GM23338 (cell line): ENCODE results near the gene AGAP1. TPM values are rescaled to one million over a fixed set of nuclear protein-coding genes. Genes with fewer than 3 reads are reported as not detected.

ENCODE experiments used
- ATAC-seq: fragments of 200-7000 bp; cut with Tn5 transposase; 3 replicates; pipeline ENCODE4 v1.9.1; 2020
- DNase-seq: peaks from one replicate; pipeline ENCODE4 v3.0.0-alpha.2; 2015; ENCODE audit warnings: low spot score
- H2AFZ ChIP-seq: fragments of 200-600 bp; sonication (generic); 2 replicates; pipeline ENCODE4 v1.8.0; 2016; ENCODE audit warnings: antibody characterized with exemption, mild to moderate bottlenecking, moderate library complexity
- H3F3A ChIP-seq: fragments of 200-600 bp; sonication (generic); replicated peaks from 2 replicates; pipeline ENCODE4 v1.8.0; 2017; ENCODE audit warnings: antibody characterized with exemption, mixed run types, low read depth
- H3K27ac ChIP-seq: fragments of 200-600 bp; sonication (generic); 2 replicates; pipeline ENCODE4 v1.6.1; 2016; ENCODE audit warnings: low read depth
- H3K27me3 ChIP-seq: fragments of 200-600 bp; sonication (generic); 2 replicates; pipeline ENCODE4 v1.8.0; 2016; ENCODE audit warnings: mild to moderate bottlenecking, mixed run types, moderate library complexity; ENCODE audit not compliant: insufficient read depth
- H3K36me3 ChIP-seq: fragments of 200-600 bp; sonication (generic); 2 replicates; pipeline ENCODE4 v1.8.0; 2016; ENCODE audit warnings: mild to moderate bottlenecking; ENCODE audit not compliant: insufficient read depth
- H3K4me1 ChIP-seq: fragments of 200-600 bp; sonication (generic); 2 replicates; pipeline ENCODE4 v1.8.0; 2016; ENCODE audit warnings: mild to moderate bottlenecking, moderate library complexity; ENCODE audit not compliant: insufficient read depth
- H3K4me2 ChIP-seq: fragments of 200-600 bp; sonication (generic); 2 replicates; pipeline ENCODE4 v1.7.1; 2017; ENCODE audit warnings: mixed run types
- H3K4me3 ChIP-seq: fragments of 200-600 bp; sonication (generic); 2 replicates; pipeline ENCODE4 v1.6.1; 2016; ENCODE audit warnings: mixed run types
- H3K79me2 ChIP-seq: fragments of 200-600 bp; sonication (generic); replicated peaks from 2 replicates; pipeline ENCODE4 v1.8.0; 2017; ENCODE audit warnings: mild to moderate bottlenecking; ENCODE audit not compliant: insufficient read depth
- H3K9me2 ChIP-seq: fragments of 200-600 bp; sonication (generic); 2 replicates; pipeline ENCODE4 v1.8.0; 2017; ENCODE audit not compliant: insufficient read depth
- H4K20me1 ChIP-seq: fragments of 200-600 bp; sonication (generic); replicated peaks from 2 replicates; pipeline ENCODE4 v1.8.0; 2017; ENCODE audit warnings: mild to moderate bottlenecking; ENCODE audit not compliant: insufficient read depth
- H3K27ac Mint-ChIP-seq: 2 replicates; pipeline ENCODE4 v1.8.0; 2020; ENCODE audit warnings: inconsistent platforms, mild to moderate bottlenecking, moderate library complexity, mixed read lengths
- H3K27me3 Mint-ChIP-seq: 3 replicates; pipeline ENCODE4 v1.8.0; 2022; ENCODE audit warnings: low read depth, mild to moderate bottlenecking, moderate library complexity, mixed read lengths, inconsistent platforms; ENCODE audit not compliant: insufficient read depth, poor library complexity
- H3K36me3 Mint-ChIP-seq: 3 replicates; pipeline ENCODE4 v1.8.0; 2021; ENCODE audit warnings: low read depth, mild to moderate bottlenecking, inconsistent platforms, moderate library complexity, mixed read lengths
- H3K4me1 Mint-ChIP-seq: 3 replicates; pipeline ENCODE4 v1.8.0; 2020; ENCODE audit warnings: mild to moderate bottlenecking, inconsistent platforms, mixed read lengths
- H3K4me3 Mint-ChIP-seq: 3 replicates; pipeline ENCODE4 v1.8.0; 2021; ENCODE audit warnings: moderate library complexity, mild to moderate bottlenecking, inconsistent platforms, mixed read lengths
- H3K9me3 Mint-ChIP-seq: 3 replicates; pipeline ENCODE4 v1.8.0; 2020; ENCODE audit warnings: moderate library complexity, mild to moderate bottlenecking, inconsistent platforms, mixed read lengths
- EZH2phosphoT487 ChIP-seq: fragments of 200-600 bp; sonication (generic); IDR thresholded peaks from one replicate; pipeline ENCODE4 v1.8.1; 2018; ENCODE audit warnings: antibody characterized with exemption; ENCODE audit not compliant: unreplicated experiment
- JUNB ChIP-seq: IDR thresholded peaks from one replicate; pipeline ENCODE4 v1.6.1; 2016; ENCODE audit warnings: antibody characterized with exemption; ENCODE audit not compliant: unreplicated experiment
- POLR2AphosphoS5 ChIP-seq: IDR thresholded peaks from 2 replicates; pipeline ENCODE4 v1.6.1; 2016; ENCODE audit warnings: antibody characterized with exemption, low read depth
- REST ChIP-seq: IDR thresholded peaks from one replicate; pipeline ENCODE4 v1.6.1; 2018; ENCODE audit warnings: antibody characterized with exemption; ENCODE audit not compliant: unreplicated experiment
- STAT1 ChIP-seq: IDR thresholded peaks from one replicate; pipeline ENCODE4 v1.6.1; 2016; ENCODE audit warnings: antibody characterized with exemption; ENCODE audit not compliant: unreplicated experiment
- ZNF114 ChIP-seq: fragments of 250-450 bp; sonication (Bioruptor Pico); IDR thresholded peaks from 2 replicates; pipeline ENCODE4 v1.5.0; 2020; ENCODE audit warnings: mild to moderate bottlenecking, moderate library complexity
- ZNF331 ChIP-seq: fragments of 250-450 bp; sonication (Bioruptor Pico); IDR thresholded peaks from 2 replicates; pipeline ENCODE4 v1.5.0; 2020; ENCODE audit warnings: low read depth, mild to moderate bottlenecking, moderate library complexity
- polyA plus RNA-seq: library from polyadenylated mRNA; unstranded; fragments of >200 nt; fragmentation: Nextera tagmentation; extraction: Ambion mirVana; gene quantifications from 2 replicates; pipeline ENCODE4 v1.2.1, GENCODE V29; 2016
- total RNA-seq: library from RNA; depleted of rRNA; stranded (reverse); fragments of >200 nt; shearing (Covaris generic); gene quantifications from 2 replicates; pipeline ENCODE4 v1.2.3, GENCODE V29; 2014

AGAP1 gene
- total and polyA plus RNA-seq, 2 experiments from 2014 or later: 13.3 to 27.9 TPM

- TF ChIP-seq REST (no peak), STAT1 (no peak), JUNB (no peak), POLR2AphosphoS5 (no peak), ZNF331 (CRISPR knock-in tag) (no peak), ZNF114 (CRISPR knock-in tag) (no peak), EZH2phosphoT487 (no peak)
These were observed 217.1 kb downstream of the AGAP1 start (continued) for GRCh38 chr2:235710933-235711332.

GRCh38 chr2:235711527-235711926 lies 217.7 kb downstream of the AGAP1 start:
- no peak overlapping the region for H3K4me3 Mint-ChIP-seq
- peaks cover 8% of the 10 kb centered on the region for H3K4me1 Mint-ChIP-seq
- Histone ChIP-seq H4K20me1 (no peaks in the 10 kb centered on the region; the same call in 1 of the 2 replicates), H2AFZ (no peak overlapping the region), H3K79me2 (peaks cover 16% of the 10 kb centered on the region), H3K4me2 (no peak overlapping the region), H3K4me3 (no peak overlapping the region), H3F3A (no peaks in the 10 kb centered on the region), H3K4me1 (no peaks in the 10 kb centered on the region), H3K27me3 (no peaks in the 10 kb centered on the region), H3K36me3 (no peaks in the 10 kb centered on the region; the same call in 1 of the 2 replicates), H3K27ac (no peak overlapping the region), H3K9me2 (0 out of 2 replicates have a peak, but pooled peaks cover 3% of the 10 kb centered on the region)
- no peak for TF ChIP-seq POLR2AphosphoS5
- TF ChIP-seq STAT1: no peak
- TF ChIP-seq ZNF114 (CRISPR knock-in tag): no peak
- no peak for TF ChIP-seq REST
- TF ChIP-seq EZH2phosphoT487: no peak
- peaks cover 27% of the 10 kb centered on the region for H3K36me3 Mint-ChIP-seq
- no peak for DNase-seq
- ATAC-seq: no peak
- no peaks in the 10 kb centered on the region for H3K9me3 Mint-ChIP-seq
- no peak overlapping the region for H3K27ac Mint-ChIP-seq
- no peaks in the 10 kb centered on the region for H3K27me3 Mint-ChIP-seq
